SK-N-SH treated with all-trans-retinoic acid at 6 μM for 48 hours (cell line): ENCODE data around the gene TPO.

Experiments used
- ATAC-seq: fragments of 200-7000 bp; cut with Tn5 transposase; 3 replicates; pipeline ENCODE4 v1.9.1; 2020; ENCODE audit warnings: mild to moderate bottlenecking, moderate library complexity
- ARNTL ChIP-seq: fragments of 450-650 bp; formaldehyde crosslinking; IDR thresholded peaks from 2 replicates; pipeline ENCODE4 v1.5.0; 2020; ENCODE audit warnings: low read depth, mild to moderate bottlenecking, moderate library complexity, borderline replicate concordance
- BACH2 ChIP-seq: fragments of 250-450 bp; sonication (Bioruptor Pico); IDR thresholded peaks from 2 replicates; pipeline ENCODE4 v1.9.0; 2021; ENCODE audit warnings: mild to moderate bottlenecking, borderline replicate concordance
- CREB5 ChIP-seq: fragments of 250-450 bp; sonication (Bioruptor Pico); IDR thresholded peaks from 2 replicates; pipeline ENCODE4 v1.5.1; 2020; ENCODE audit warnings: low read depth, mild to moderate bottlenecking, moderate library complexity
- CSDC2 ChIP-seq: fragments of 250-450 bp; sonication (Bioruptor Pico); IDR thresholded peaks from 2 replicates; pipeline ENCODE4 v1.5.0; 2020; ENCODE audit warnings: mild to moderate bottlenecking, moderate library complexity
- CSRNP3 ChIP-seq: fragments of 250-450 bp; sonication (Bioruptor Pico); IDR thresholded peaks from 2 replicates; pipeline ENCODE4 v1.5.1; 2021; ENCODE audit warnings: mild to moderate bottlenecking, moderate library complexity
- ESRRG ChIP-seq: fragments of 250-450 bp; sonication (Bioruptor Pico); IDR thresholded peaks from 2 replicates; pipeline ENCODE4 v1.6.1; 2021; ENCODE audit warnings: mild to moderate bottlenecking
- GLIS3 ChIP-seq: fragments of 250-450 bp; sonication (Bioruptor Pico); IDR thresholded peaks from 2 replicates; pipeline ENCODE4 v1.5.0; 2020; ENCODE audit warnings: mild to moderate bottlenecking, moderate library complexity
- ISL1 ChIP-seq: fragments of 250-450 bp; sonication (Bioruptor Pico); IDR thresholded peaks from 2 replicates; pipeline ENCODE4 v2.1.2; 2022; ENCODE audit warnings: mild to moderate bottlenecking, moderate library complexity
- OSR1 ChIP-seq: fragments of 250-450 bp; sonication (Bioruptor Pico); IDR thresholded peaks from 2 replicates; pipeline ENCODE4 v1.8.0; 2022; ENCODE audit warnings: moderate library complexity, mild to moderate bottlenecking, inconsistent platforms
- PATZ1 ChIP-seq: fragments of 250-450 bp; sonication (Bioruptor Pico); IDR thresholded peaks from 2 replicates; pipeline ENCODE4 v1.8.0; 2020; ENCODE audit warnings: mild to moderate bottlenecking, moderate library complexity, borderline replicate concordance
- POU6F1 ChIP-seq: fragments of 250-450 bp; sonication (Bioruptor Pico); IDR thresholded peaks from 2 replicates; pipeline ENCODE4 v1.8.0; 2021; ENCODE audit warnings: low read depth, mild to moderate bottlenecking, moderate library complexity, borderline replicate concordance
- PPARA ChIP-seq: fragments of 250-450 bp; sonication (Bioruptor Pico); IDR thresholded peaks from 2 replicates; pipeline ENCODE4 v1.5.0; 2020; ENCODE audit warnings: mild to moderate bottlenecking, borderline replicate concordance
- RARB ChIP-seq: fragments of 250-450 bp; sonication (Bioruptor Pico); IDR thresholded peaks from 2 replicates; pipeline ENCODE4 v1.8.0; 2021; ENCODE audit warnings: mild to moderate bottlenecking, moderate library complexity
- SNAI2 ChIP-seq: fragments of 250-450 bp; sonication (Bioruptor Pico); IDR thresholded peaks from 2 replicates; pipeline ENCODE4 v1.5.0; 2020; ENCODE audit warnings: mild to moderate bottlenecking, moderate library complexity
- TCF4 ChIP-seq: fragments of 250-450 bp; sonication (Bioruptor Pico); IDR thresholded peaks from 2 replicates; pipeline ENCODE4 v1.8.0; 2021; ENCODE audit warnings: mild to moderate bottlenecking, moderate library complexity, borderline replicate concordance
- TOX ChIP-seq: fragments of 250-450 bp; sonication (Bioruptor Pico); IDR thresholded peaks from 2 replicates; pipeline ENCODE4 v1.8.0; 2021; ENCODE audit warnings: mild to moderate bottlenecking, moderate library complexity, borderline replicate concordance
- TSHZ2 ChIP-seq: fragments of 250-450 bp; sonication (Bioruptor Pico); IDR thresholded peaks from 2 replicates; pipeline ENCODE4 v1.5.0; 2020; ENCODE audit warnings: mild to moderate bottlenecking, moderate library complexity
- ZC3H10 ChIP-seq: fragments of 250-450 bp; sonication (Bioruptor Pico); IDR thresholded peaks from 2 replicates; pipeline ENCODE4 v1.5.1; 2021; ENCODE audit warnings: mild to moderate bottlenecking, moderate library complexity
- ZFP3 ChIP-seq: fragments of 250-450 bp; sonication (Bioruptor Pico); IDR thresholded peaks from 2 replicates; pipeline ENCODE4 v1.5.0; 2020; ENCODE audit warnings: mild to moderate bottlenecking, moderate library complexity
- ZFP30 ChIP-seq: fragments of 450-650 bp; formaldehyde crosslinking; IDR thresholded peaks from 2 replicates; pipeline ENCODE4 v1.5.0; 2022; ENCODE audit warnings: mild to moderate bottlenecking, moderate library complexity
- ZNF565 ChIP-seq: fragments of 450-650 bp; formaldehyde crosslinking; conservative IDR thresholded peaks from 2 replicates; pipeline ENCODE4 v1.5.0; 2020; ENCODE audit warnings: low read depth, mild to moderate bottlenecking, moderate library complexity
- ZNF70 ChIP-seq: fragments of 450-650 bp; formaldehyde crosslinking; IDR thresholded peaks from 2 replicates; pipeline ENCODE4 v1.5.0; 2020; ENCODE audit warnings: mild to moderate bottlenecking, moderate library complexity

The TPO gene

GRCh38 chr2:1436369-1436768, 23.1 kb downstream of the TPO start:
- no peak for ATAC-seq
- TF ChIP-seq RARB (no peak), ZC3H10 (CRISPR knock-in tag) (no peak), BACH2 (CRISPR knock-in tag) (no peak), CSRNP3 (CRISPR knock-in tag) (no peak), PPARA (CRISPR knock-in tag) (no peak), PATZ1 (CRISPR knock-in tag) (no peak), SNAI2 (CRISPR knock-in tag) (no peak), CREB5 (no peak), CSDC2 (no peak), ARNTL (CRISPR knock-in tag) (no peak), GLIS3 (CRISPR knock-in tag) (no peak), TCF4 (no peak), ZFP30 (no peak), OSR1 (CRISPR knock-in tag) (no peak), ZFP3 (no peak), ISL1 (CRISPR knock-in tag) (no peak)

GRCh38 chr2:1437101-1437500, 23.8 kb downstream of the TPO start:
- ATAC-seq, result no peak
- TF ChIP-seq CREB5, result no peak
- no peak for TF ChIP-seq RARB
- TF ChIP-seq ISL1 (CRISPR knock-in tag), result no peak
- no peak for TF ChIP-seq CSDC2
- TF ChIP-seq ZNF70 (CRISPR knock-in tag), result no peak
- TF ChIP-seq TOX, result no peak
- no peak for TF ChIP-seq POU6F1
- TF ChIP-seq ESRRG (CRISPR knock-in tag), result no peak
- TF ChIP-seq SNAI2 (CRISPR knock-in tag), result no peak
- TF ChIP-seq ZFP30, result no peak
- no peak for TF ChIP-seq TSHZ2 (CRISPR knock-in tag)
- TF ChIP-seq ZNF565 (CRISPR knock-in tag), result no peak

GRCh38 chr2:1437537-1437936, 24.3 kb downstream of the TPO start:
- no peak for TF ChIP-seq POU6F1
- no peak for TF ChIP-seq ZC3H10 (CRISPR knock-in tag)
- no peak for TF ChIP-seq PATZ1 (CRISPR knock-in tag)
- no peak for TF ChIP-seq CSDC2
- TF ChIP-seq TCF4, result no peak
- no peak for TF ChIP-seq ZFP30

More at GRCh38 chr2:1437537-1437936, 24.3 kb downstream of the TPO start:
- no peak for ATAC-seq
